Loucy (cell line): ENCODE measurements around the gene NR2F1-AS1.

Experiments used
- H2AFZ ChIP-seq: fragments of 200-600 bp; sonication (generic); 2 replicates; pipeline ENCODE4 v1.6.0; 2016; ENCODE audit warnings: antibody characterized with exemption, mild to moderate bottlenecking, low read length, moderate library complexity
- H3F3A ChIP-seq: fragments of 200-600 bp; 2 replicates; pipeline ENCODE4 v1.6.0; 2016; ENCODE audit warnings: antibody characterized with exemption, low read depth, mild to moderate bottlenecking
- H3K27me3 ChIP-seq: fragments of 200-600 bp; sonication (generic); 2 replicates; pipeline ENCODE4 v1.6.1; 2014; ENCODE audit warnings: low read length, mild to moderate bottlenecking; ENCODE audit not compliant: insufficient read depth, poor library complexity, severe bottlenecking
- H3K36me3 ChIP-seq: fragments of 200-600 bp; sonication (generic); 2 replicates; pipeline ENCODE4 v1.6.1; 2016; ENCODE audit warnings: low read length; ENCODE audit not compliant: insufficient read depth
- H3K4me1 ChIP-seq: fragments of 200-600 bp; sonication (generic); 2 replicates; pipeline ENCODE4 v1.5.1; 2014; ENCODE audit warnings: low read length, mild to moderate bottlenecking; ENCODE audit not compliant: insufficient read depth, poor library complexity, severe bottlenecking
- H3K4me2 ChIP-seq: fragments of 200-600 bp; sonication (generic); 2 replicates; pipeline ENCODE4 v1.6.0; 2014; ENCODE audit warnings: antibody characterized with exemption, low read length, low read depth, mild to moderate bottlenecking; ENCODE audit not compliant: poor library complexity, severe bottlenecking
- H3K4me3 ChIP-seq: fragments of 200-600 bp; sonication (generic); 2 replicates; pipeline ENCODE4 v1.5.1; 2014; ENCODE audit warnings: low read length, mild to moderate bottlenecking, mixed read lengths; ENCODE audit not compliant: poor library complexity, severe bottlenecking
- H3K79me2 ChIP-seq: fragments of 200-600 bp; sonication (generic); 2 replicates; pipeline ENCODE4 v1.6.1; 2014; ENCODE audit warnings: low read length; ENCODE audit not compliant: insufficient read depth
- H3K9ac ChIP-seq: fragments of 200-600 bp; sonication (generic); 2 replicates; pipeline ENCODE4 v1.6.0; 2014; ENCODE audit warnings: mild to moderate bottlenecking, low read depth, low read length, moderate library complexity; ENCODE audit not compliant: poor library complexity, severe bottlenecking
- H3K9me2 ChIP-seq: fragments of 200-600 bp; sonication (generic); replicated peaks from 2 replicates; pipeline ENCODE4 v1.6.1; 2016; ENCODE audit warnings: low read depth, low read length, mixed read lengths
- H3K9me3 ChIP-seq: fragments of 200-600 bp; sonication (generic); 2 replicates; pipeline ENCODE4 v1.6.1; 2014; ENCODE audit warnings: mild to moderate bottlenecking, antibody characterized with exemption, low read length, low read depth; ENCODE audit not compliant: insufficient read depth
- H4K20me1 ChIP-seq: fragments of 200-600 bp; sonication (generic); 2 replicates; pipeline ENCODE4 v1.6.0; 2014; ENCODE audit warnings: antibody characterized with exemption, low read length, mild to moderate bottlenecking; ENCODE audit not compliant: insufficient read depth, poor library complexity, severe bottlenecking
- CTCF ChIP-seq: fragments of 200-600 bp; sonication (generic); conservative IDR thresholded peaks from 2 replicates; pipeline ENCODE4 v1.5.1; 2014; ENCODE audit warnings: mild to moderate bottlenecking, antibody characterized with exemption, low read length
- EZH2phosphoT487 ChIP-seq: fragments of 200-600 bp; IDR thresholded peaks from 2 replicates; pipeline ENCODE4 v1.6.1; 2018; ENCODE audit warnings: antibody characterized with exemption, mild to moderate bottlenecking, moderate library complexity, borderline replicate concordance

Gene NR2F1-AS1

GRCh38 chr5:93602241-93603077 is 21.4 kb upstream of the NR2F1-AS1 start:
- H3K4me1 ChIP-seq, result no peaks in the 10 kb centered on the region
- H3K9me2 ChIP-seq, result no peaks in the 10 kb centered on the region
- no peaks in the 10 kb centered on the region for H3K36me3 ChIP-seq
- no peaks in the 10 kb centered on the region for H3K27me3 ChIP-seq
- H2AFZ ChIP-seq, result no peak overlapping the region
- no peak overlapping the region for H3K4me3 ChIP-seq
- H3K79me2 ChIP-seq, result no peaks in the 10 kb centered on the region
- H3K9ac ChIP-seq, result no peak overlapping the region
- H4K20me1 ChIP-seq, result no peaks in the 10 kb centered on the region
- H3K9me3 ChIP-seq, result no peaks in the 10 kb centered on the region
- no peaks in the 10 kb centered on the region for H3F3A ChIP-seq
- no peak overlapping the region for H3K4me2 ChIP-seq
- no peak for TF ChIP-seq EZH2phosphoT487
- no peak for TF ChIP-seq CTCF

- Histone ChIP-seq H4K20me1 (no peaks in the 10 kb centered on the region), H2AFZ (no peak overlapping the region), H3K9me3 (no peaks in the 10 kb centered on the region), H3K9ac (no peak overlapping the region), H3F3A (no peaks in the 10 kb centered on the region), H3K4me2 (no peak overlapping the region), H3K36me3 (no peaks in the 10 kb centered on the region), H3K9me2 (no peaks in the 10 kb centered on the region), H3K4me1 (no peaks in the 10 kb centered on the region), H3K27me3 (no peaks in the 10 kb centered on the region), H3K79me2 (no peaks in the 10 kb centered on the region), H3K4me3 (no peak overlapping the region)
- TF ChIP-seq CTCF (no peak), EZH2phosphoT487 (no peak)
These were observed 20.8 kb upstream of the NR2F1-AS1 start for GRCh38 chr5:93601802-93602155.

GRCh38 chr5:93601071-93601801 is 20.2 kb upstream of the NR2F1-AS1 start:
- H3F3A ChIP-seq, result no peaks in the 10 kb centered on the region
- H3K9me3 ChIP-seq, result no peaks in the 10 kb centered on the region
- TF ChIP-seq CTCF, result no peak
- TF ChIP-seq EZH2phosphoT487, result no peak
- no peaks in the 10 kb centered on the region for H3K79me2 ChIP-seq
- H2AFZ ChIP-seq, result no peak overlapping the region
- no peak overlapping the region for H3K4me2 ChIP-seq
- no peaks in the 10 kb centered on the region for H3K36me3 ChIP-seq
- H3K4me1 ChIP-seq, result no peaks in the 10 kb centered on the region
- no peak overlapping the region for H3K9ac ChIP-seq
- H3K4me3 ChIP-seq, result no peak overlapping the region
- no peaks in the 10 kb centered on the region for H3K9me2 ChIP-seq
- H3K27me3 ChIP-seq, result no peaks in the 10 kb centered on the region
- H4K20me1 ChIP-seq, result no peaks in the 10 kb centered on the region
